GM10266 (cell line): Measurements from ENCODE around the gene TK2.

Experiments used
- DNase-seq: peaks from one replicate; pipeline ENCODE4 v3.0.0; 2012; ENCODE audit errors: extremely low spot score
- CTCF ChIP-seq: IDR thresholded peaks from 2 replicates; pipeline ENCODE4 v1.5.1; 2012; ENCODE audit warnings: mild to moderate bottlenecking, low read depth; ENCODE audit not compliant: control insufficient read depth, insufficient read depth; ENCODE audit errors: missing control alignments

TK2 gene

GRCh38 chr16:66473051-66473571 is 76.8 kb downstream of the TK2 start:
- no peak for TF ChIP-seq CTCF
- no peak for DNase-seq

- TF ChIP-seq CTCF = no peak
- DNase-seq = no peak
These were observed 78.1 kb downstream of the TK2 start for GRCh38 chr16:66471716-66472393.

- no peak for TF ChIP-seq CTCF
- DNase-seq = no peak
These were observed 78.7 kb downstream of the TK2 start for GRCh38 chr16:66471264-66471663.

- DNase-seq = no peak
- no peak for TF ChIP-seq CTCF
These were observed 79.4 kb downstream of the TK2 start for GRCh38 chr16:66470556-66470955.

- DNase-seq = no peak
- no peak for TF ChIP-seq CTCF
These were observed 79.9 kb downstream of the TK2 start for GRCh38 chr16:66469947-66470546.

GRCh38 chr16:66469291-66469946 is 80.5 kb downstream of the TK2 start:
- DNase-seq = no peak
- no peak for TF ChIP-seq CTCF
